Activated T-cell treated with anti-CD3 and anti-CD28 coated beads for 48 hours (primary cell): ENCODE results near the gene RAB43.
A peak's percentile ranks its signal among the peaks of the same experiment; 100 is the strongest.
"Not testable (repeated sequence)": the region's sequence is repeated elsewhere in the genome, so short reads cannot be mapped to it uniquely, and the experiment has no call there.

Source experiments
- DNase-seq: peaks from one replicate; pipeline ENCODE4 v3.0.0-alpha.2; 2020; ENCODE audit warnings: low read depth

Gene RAB43

DNA sequence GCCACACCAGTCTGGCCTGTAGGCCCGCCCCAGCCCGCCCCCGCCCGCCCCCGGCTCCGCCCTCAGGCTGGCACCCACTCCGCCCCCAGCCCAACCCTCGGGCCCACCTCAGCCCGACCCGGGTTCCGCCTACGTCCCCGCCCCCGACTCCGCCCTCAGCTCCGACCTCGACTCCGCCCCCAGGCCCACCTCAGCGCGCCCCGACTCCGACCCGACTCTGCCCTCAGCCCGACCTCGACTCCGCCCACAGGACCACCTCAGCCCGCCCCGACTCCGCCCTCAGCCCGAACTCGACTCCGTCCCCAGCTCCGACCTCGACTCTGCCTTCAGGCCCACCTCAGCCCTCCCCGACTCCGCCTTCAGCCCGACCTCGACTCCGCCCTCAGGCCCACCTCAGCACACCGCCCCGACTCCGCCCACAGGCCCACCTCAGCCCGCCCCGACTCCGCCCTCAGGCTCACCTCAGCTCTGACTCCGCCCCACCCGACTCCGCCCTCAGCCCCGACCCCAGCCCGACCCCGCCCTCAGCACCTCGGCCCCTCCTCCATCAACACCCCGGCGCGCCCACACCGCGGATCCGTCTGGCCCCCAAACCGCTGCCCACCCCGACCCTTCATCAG, at the start of gene RAB43:
Gene RAB43 (minus strand): TSS at position 13 of the 620 bp plus-strand sequence. CDS start 315 bp downstream, outside the sequence.
- peak; percentile 83 for DNase-seq

DNA sequence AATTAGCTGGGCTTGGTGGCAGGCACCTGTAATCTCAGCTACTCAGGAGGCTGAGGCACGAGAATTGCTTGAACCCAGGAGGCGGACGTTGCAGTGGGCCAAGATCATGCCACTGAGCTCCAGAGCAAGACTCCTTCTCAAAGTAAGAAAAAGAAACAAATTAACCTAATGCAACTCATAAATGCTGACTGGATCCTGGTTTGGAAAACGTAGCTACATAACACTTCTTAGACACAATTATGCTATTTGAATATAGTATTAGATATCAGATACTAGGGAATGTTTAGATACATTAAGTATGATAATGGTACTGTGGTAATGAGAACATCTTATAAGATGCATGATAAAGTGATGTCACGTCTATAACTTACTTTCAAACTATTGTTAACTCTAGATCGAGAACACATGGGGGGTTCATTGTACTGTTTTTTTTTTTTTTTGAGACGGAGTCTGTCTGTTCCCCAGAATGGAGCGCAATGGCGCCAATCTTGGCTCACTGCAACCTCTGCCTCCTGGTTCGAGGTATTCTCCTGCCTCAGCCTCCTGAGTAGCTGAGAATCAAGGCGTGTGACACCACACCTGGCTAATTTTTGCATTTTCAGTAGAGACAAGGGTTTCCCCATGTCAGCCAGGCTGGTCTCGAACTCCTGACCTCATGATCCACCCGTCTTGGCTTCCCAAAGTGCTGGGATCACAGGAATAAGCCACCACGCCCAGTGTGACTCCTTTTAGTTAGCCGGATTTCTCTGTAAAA, 45.2 kb upstream of the RAB43 start:
- no peak for DNase-seq

DNA sequence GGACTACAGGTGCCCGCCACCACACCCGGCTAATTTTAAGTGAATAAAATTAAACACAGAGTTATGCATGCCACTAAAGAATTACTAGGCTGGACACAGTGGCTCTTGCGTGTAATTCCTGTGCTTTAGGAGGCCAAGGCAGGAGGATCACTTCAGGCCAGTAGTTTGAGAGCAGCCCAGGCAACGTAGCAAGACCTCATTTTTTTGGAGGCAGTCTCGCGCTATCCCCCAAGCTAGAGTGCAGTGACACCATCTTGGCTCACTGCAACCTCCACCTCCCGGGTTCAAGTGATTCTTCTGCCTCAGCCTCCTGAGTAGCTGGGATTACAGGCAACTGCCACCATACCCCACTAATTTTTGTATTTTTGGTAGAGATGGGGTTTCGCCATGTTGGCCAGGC, 44.0 kb upstream of the RAB43 start:
- DNase-seq: not testable (repeated sequence)

DNA sequence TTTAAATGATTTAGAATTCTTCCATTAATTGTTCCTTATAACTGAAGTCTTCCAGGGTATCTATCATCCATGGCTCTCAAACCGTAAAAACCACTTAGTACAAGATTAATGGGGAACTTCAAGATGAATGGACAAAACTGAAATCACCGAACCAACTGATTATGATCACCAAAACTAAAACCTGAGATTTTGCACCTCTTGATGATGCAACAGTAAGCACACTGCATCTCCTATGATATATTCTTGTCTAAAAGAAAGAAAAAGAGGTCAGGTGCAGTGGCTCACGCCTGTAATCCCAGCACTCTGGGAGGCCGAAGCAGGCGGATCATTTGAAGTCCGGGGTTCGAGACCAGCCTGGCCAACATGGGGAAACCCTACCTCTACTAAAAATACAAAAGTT, 42.9 kb upstream of the RAB43 start:
- DNase-seq: no peak

DNA sequence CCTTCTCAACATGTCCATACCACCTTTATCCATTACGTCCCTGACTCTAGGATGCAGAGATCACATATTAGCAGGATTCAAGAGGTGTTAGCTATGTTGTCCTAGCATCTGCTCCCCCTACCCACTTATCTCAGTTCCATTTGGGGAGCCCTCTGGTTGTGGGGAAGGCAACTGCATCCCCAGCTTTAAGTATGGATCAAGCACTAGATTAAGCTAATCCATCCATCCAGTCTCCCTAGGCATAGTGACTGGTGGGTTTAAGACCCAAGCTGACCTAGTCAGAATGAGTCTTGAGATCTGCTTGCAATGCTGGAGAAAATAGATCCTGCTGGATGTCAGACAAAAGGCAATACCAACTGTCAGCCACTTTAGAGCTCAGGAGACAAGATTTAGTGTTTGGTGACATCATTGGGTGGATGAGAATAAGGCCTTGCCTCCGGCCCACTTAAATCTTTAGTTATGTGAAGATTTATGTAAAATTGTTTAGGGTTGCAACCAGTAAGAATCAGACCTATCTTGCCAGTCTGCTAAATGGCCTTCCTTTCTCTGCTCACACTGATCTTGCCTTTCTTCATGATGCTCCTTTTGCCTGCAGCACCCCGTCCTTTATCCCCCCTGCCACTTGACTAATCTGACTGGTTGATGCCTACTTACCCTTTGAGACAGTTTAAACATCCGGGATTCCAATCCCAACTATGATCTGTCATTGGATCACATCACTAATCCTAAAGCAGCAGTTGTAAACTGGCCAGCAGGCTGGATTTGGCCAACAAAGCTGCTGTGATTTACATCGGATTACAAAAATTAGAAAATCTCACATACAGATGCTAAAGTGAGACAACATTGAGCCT, 41.4 kb upstream of the RAB43 start:
- no peak for DNase-seq

DNA sequence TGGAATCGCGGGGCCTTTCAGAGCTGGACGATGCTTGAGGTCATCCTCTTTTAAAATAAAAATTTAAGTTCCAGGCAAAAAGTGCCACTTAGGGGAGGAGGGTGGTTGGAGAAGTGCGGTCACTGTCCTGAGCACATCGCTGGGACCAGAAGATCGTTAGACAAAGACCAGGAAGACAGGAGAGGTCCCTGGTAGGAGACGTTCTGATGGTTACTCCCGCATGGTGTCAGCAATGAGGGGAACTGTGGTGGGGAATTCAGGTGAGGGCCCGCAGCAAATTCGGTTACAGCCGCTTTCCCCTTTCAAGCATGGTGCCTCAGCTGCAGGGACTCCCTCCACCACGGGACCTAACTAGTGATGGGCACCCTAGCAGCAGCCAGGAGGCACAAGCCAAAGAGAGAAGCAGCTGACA, 40.3 kb upstream of the RAB43 start:
- no peak for DNase-seq

DNA sequence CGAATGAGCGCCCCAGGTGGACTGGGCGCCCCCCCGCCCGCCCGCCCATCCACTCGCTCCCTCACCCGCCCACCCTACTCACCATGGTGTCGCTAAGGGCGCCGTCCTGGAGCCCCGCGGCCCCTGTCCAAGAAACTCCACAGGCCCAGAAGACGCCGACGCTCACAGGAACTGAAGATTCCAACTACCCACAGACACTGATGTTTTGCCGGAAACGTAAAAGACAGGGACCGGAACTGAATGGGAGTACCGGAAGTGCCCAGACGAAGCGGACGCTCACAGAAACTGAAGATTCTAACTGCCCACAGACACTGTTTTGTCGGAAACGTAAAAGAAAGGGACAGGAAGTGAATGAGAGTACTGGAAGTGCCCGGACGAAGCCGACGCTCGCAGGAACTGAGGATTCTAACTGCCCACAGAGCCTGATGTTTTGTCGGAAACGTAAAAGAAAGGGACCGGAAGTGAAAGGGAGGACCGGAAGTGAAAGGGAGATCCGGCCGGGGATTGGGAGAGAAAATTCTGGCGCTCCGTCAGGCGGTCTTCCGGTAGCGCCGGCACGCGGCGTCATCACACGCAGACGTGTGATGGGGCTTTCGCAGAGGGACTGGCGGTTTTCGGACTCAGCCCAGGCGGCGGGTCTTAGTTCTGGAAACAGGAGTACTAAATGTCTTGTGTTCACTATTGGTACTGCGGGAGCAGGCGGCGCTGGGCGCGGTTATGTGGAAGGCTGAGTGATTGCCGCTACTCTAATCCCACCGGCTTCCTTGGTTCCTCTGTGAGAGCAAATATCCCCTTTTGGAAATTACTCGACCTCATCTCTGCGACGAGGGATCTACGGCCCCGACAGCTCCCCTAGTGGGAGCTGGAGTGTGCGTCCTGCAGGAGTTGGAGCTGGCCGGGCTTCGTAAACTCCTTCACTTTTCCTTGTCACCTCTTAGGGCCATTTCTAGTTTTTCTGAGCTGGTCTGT, 39.6 kb upstream of the RAB43 start, which contains the start of gene ISY1:
Gene ISY1 (minus strand): TSS at position 173 of the 969 bp plus-strand sequence. CDS start 88 bp downstream, at position 85.
- DNase-seq: peak; percentile 85

DNA sequence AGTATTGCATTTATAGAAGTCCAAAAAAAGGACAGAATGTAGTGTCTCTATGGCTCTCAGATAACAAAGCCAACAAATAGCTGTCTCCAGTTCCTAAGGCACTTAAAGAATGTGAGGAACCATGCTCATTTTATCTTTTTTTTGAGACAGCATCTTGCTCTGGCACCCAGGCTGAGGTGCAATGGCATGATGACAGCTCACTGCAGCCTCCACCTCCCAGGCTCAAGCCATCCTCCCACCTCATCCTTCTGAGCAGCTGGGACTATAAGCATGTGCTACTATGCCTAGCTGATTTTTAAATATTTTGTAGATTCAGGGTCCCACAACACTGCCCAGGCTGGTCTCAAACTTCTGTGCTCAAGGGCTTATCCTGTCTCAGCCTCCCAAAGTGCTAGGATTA, 23.2 kb upstream of the RAB43 start:
- DNase-seq: no peak

DNA sequence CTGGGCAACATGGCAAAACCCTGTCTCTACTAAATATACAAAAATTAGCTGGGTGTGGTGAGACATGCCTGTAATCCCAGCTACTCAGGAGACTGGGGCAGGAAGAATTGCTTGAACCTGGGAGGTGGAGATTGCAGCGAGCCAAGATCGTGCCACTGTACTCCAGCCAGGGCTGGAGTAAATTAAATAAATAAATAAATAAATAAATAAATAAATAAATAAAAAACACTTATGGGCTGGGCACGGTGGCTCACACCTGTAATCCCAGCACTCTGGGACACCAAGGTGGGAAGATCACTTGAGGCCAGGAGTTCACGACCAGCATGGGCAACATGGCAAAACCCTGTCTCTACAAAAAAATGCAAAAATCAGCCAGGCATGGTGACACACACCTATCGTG, 19.4 kb upstream of the RAB43 start:
- not testable (repeated sequence) for DNase-seq

DNA sequence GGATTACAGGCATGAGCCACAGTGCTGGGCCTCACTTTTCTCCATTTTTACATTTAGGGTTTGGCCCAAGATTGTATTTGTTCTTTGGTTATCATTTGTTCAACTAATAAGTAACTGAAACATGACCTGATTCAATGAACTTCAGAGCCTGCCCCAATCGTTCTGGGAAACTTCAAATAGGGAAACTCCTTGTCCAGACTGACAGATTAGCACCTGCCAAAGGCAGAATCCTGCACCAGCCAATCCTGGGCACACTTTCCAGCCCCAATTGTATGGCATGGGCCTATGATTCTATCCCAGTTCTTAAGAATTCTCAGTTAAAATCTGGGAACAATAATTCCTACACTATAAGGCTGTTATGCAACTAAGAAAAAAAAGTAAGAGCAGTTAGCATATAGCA, 18.3 kb upstream of the RAB43 start:
- DNase-seq: no peak

DNA sequence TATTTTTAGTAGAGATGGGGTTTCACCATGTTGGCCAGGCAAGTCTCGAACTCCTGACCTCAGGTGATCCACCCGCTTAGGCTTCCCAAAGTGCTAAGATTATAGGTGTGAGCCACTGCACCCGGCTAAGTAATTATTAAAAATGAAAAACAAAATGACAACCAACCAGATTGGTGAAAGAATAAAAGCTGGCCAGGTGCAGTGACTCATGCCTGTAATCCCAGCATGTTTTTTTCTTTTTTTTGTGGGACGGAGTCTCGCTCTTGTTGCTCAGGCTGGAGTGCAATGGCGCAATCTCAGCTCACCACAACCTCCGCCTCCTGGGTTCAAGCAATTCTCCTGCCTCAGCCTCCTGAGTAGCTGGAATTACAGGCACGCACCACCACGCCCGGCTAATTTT, 14.7 kb upstream of the RAB43 start:
- not testable (repeated sequence) for DNase-seq

DNA sequence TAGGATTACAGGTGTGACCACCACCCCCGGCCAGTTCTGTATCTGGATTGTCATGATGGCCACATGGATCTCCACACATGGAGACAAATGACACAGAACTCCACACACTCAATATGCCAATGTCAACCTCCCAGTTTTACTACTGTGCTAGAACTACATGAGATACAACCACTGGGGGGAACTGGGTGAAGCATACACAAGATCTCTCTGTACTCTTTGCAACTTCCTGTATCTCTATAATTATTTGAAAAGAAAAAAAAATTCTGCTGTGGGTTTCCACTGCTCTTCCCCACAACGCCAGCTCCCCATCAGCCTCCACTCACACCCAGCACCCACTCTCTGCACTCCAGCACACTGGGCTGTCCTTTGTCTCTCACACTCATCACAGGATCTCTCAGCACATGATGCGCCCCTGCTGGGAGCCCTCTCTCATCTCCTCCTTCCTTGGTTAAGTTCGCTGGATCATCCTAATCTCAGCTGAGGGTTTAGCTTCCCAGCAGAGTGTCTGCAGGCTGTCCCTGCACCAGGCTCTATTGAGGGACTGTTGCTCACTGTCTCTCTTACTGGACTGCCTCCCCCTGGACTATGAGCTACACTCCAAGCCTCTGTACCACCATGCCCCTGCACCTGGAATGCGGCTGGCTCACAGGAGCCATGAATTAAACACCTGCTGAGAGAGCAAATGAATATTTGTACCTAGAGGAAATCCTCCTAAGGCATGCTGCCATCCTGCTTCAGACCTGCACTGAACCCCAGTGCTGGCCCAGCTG, 10.7 kb upstream of the RAB43 start:
- DNase-seq: no peak

DNA sequence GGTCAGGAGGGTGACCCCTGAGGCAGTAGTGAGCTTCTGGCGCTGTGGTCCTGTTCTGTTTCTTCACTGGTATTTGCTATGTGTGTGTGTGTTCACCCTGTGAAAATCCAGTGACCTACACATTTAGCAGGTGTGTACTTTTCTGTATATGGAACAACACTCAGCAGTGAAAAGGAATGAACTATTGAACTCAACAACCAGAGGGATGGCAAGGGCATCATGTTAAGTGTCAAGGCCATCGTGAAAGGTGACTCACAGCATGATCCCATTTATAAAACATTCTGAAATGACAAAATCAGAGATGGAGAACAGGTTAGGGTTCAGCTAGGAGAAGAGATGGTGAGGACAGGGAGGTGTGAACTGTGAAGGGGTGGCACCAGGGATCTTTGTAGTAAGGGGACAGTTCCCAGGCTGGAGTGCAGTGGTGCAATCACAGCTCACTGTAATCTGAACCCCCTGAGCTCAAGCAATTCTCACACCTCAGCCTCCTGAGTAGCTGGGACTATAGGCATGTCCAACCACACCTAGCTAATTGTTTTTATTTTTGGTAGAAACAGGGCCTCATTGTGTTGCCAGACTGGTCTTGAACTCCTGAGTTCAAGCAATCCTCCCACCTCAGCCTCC, 10.0 kb upstream of the RAB43 start:
- DNase-seq: no peak

DNA sequence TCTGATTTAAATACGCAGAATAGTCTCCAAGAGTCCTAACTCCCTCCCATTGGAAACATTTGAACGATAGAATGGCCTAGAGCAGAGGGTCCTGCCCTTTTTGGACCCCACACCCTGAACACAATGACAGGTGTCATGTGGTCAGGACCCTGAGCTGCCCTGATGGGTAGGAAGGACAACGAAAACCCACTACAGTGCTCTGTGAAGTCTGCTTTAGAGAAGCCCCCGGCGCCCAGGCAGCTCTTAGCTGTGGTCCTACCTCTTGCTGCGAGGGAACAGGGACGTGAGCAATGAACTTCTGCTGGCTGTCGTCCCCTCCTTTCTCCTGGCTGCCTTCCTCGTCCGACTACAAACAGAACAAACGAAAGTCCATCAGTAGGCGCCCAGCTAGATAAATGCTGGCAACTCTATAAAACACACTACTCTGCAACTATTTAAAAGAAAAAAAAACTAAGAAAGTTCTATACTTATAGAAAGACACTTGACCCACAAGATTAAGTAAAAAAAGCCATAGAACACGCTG, 8.7 kb upstream of the RAB43 start:
- no peak for DNase-seq

DNA sequence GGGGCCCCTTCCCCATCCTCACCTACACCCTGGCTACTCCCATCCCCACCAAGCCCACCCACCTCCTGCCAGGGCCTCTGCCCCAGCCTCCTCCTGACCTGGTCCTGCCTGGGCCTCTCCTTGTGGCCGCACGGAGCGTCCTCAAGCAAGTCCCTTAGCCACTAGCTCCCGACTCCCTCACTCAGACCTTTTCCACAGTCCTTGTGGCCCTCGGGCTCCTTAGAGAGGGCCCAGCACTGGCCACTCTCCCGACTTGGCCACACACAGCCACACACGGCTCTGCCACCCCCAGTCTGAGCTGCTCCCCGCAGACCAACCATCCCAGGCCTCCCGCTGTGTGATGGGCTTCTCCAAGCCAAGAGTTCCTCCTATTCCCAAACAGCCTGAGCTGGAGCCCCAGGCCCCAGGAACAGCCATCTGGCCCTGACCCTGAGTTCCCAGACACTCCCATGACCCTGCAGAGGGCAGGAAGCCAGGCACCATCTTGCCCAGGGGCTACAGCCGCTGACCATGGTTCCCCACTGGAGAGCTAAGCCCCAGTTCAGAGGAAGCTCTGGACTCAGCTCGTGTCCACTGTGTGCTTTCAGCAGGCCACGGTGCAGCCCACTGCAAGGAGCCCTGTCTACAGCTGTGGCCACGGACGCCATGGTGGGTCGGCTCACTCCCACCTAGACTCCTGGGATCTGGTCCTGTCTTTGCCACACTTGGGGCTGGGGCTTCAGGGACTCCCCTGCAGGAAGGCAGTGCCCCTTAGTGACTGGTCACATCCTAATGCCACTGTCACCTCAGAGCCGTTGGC, 7.0 kb upstream of the RAB43 start:
- DNase-seq: no peak

DNA sequence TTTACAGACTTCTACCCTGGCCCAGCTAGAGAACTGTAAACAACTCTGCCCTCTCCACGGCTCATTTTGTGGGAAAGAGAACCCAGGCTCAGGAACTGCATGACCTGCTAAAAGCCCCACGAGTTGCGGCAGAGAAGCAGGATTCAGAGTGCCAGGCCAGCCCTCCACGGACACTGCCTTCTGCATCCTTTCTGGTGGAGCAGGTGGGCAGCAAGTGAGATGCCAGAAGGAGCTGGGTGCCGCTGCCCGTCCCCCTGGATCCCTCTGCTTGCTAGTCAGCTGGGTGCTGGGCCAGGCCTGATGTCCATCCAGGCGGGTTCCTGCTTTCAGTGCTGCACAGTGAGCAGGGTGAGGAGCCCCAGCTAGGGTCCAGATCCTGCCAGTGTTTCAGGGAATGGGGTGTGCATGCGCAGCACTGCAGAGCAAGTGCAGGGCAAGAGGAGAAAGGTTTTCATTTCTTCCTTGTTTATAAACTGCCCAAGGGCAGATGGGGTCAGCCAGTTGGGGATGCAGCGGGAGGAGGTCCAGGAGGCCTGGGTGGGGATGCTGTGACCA, 5.2 kb upstream of the RAB43 start:
- DNase-seq: no peak

DNA sequence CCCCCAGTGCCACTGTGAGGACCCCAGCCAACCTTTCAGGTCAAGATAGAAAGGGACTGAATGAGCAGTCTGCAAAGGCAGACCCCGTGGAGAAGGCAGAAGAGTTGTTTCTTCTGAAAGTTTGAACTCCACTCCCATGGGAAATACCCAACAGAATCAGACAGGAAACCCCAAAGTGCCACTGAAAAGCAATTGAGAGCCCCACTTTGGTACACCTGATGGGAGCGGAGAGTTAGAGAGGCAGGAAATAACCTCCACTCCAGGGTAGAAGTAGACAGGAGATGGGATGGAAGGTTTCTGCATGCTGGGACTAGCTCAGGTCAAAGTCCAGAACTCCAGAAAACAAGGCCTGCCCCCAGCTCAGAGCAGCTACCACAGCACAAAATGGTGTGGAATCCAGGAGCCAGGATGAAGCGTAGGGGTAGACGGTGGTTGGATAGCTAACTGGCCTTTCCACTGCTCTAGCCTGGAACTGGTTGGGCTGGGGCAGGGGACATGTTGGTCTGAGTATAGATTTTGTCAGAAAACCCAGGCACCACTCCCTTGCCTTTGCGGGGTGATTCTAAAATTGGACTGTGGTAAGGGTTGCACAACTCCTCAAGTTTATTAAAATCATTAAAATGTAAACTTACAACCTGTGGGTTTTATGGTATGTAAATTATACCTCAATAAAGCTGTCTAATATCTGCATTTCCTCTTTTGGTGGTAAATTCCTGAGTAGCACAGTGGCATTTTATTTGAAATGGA, 1.9 kb upstream of the RAB43 start:
- DNase-seq: no peak

DNA sequence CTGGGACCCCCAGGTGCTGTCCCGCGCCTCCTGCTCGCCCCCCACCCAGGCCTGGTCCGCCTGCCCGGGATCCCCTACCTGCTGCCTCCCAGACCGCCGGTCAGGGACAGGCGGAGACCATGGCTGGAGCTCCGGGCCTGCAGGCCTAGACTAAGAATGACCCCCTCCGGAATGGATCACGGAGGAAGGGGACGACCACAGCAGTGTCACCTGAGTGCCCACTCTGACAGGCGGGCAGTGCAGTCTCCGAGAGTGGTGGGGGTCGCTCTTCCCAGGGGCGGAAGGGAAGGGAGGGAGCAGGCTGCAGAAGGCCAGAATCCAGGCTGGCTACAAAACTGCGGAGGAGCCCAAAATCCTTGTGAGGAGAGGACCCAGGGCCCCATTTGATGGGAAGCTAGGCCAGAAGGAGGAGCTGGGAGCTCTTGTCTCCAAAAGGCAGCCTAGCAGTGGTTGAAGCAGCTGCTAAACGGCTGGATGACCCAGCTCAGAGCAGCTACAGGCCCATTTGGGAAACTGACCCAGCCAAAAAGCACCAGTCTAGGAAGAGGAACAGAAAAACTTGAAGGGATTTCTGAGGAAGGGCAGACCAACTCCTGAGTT, 908 bp upstream of the RAB43 start:
- no peak for DNase-seq
